HAP-1 (cell line): Measurements from ENCODE around the gene FGF23.
A peak's percentile ranks its signal among the peaks of the same experiment; 100 is the strongest.

Experiments used
- DNase-seq, 2 experiments: peaks; one replicate each; pipeline ENCODE4 v3.0.0-alpha.2; 2016 to 2020; ENCODE audit warnings: low spot score in 2 of 2
- H3K27me3 ChIP-seq: fragments of 250-450 bp; sonication (Bioruptor Pico); 2 replicates; pipeline ENCODE4 v1.5.1; 2020; ENCODE audit warnings: low read depth, mild to moderate bottlenecking, moderate library complexity
- H3K36me3 ChIP-seq: fragments of 250-450 bp; sonication (Bioruptor Pico); replicated peaks from 2 replicates; pipeline ENCODE4 v1.5.1; 2020; ENCODE audit warnings: mild to moderate bottlenecking
- H3K4me1 ChIP-seq: fragments of 250-450 bp; sonication (Bioruptor Pico); 2 replicates; pipeline ENCODE4 v1.5.1; 2020; ENCODE audit warnings: mild to moderate bottlenecking
- H3K4me3 ChIP-seq: fragments of 250-450 bp; sonication (Bioruptor Pico); 2 replicates; pipeline ENCODE4 v1.5.1; 2020; ENCODE audit warnings: mild to moderate bottlenecking, moderate library complexity
- H3K9me3 ChIP-seq: fragments of 250-450 bp; sonication (Bioruptor Pico); 2 replicates; pipeline ENCODE4 v1.5.1; 2020; ENCODE audit warnings: mild to moderate bottlenecking, moderate library complexity
- in situ Hi-C: fragments of 300-500 bp; cut with MboI; formaldehyde crosslinking; loops from 3 replicates; pipeline ENCODE4 v1.14.3; 2020; ENCODE audit warnings: low sequenced_read_pairs, inconsistent platforms, mixed read lengths

The FGF23 gene

DNA sequence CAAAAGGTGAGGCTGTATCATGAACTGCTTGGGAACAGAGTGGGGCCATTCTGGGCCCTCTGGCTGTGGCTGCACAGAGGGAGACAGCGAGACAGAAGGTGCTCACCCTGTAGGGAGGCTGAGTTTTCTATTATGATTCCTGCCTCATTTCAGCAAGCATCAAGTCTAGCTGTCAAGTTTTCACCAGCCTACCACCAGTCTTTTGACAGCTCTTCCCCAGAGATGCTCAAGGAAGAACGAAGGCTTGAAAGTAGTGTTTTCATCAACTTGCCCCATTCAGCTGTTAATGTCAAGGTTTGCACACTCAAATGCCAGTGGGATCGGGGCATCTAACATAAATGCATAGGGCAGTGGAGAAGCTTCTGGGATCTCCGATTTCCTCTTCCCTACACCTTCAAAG, 10.0 kb downstream of the FGF23 start:
- no peak for DNase-seq
- Histone ChIP-seq H3K27me3 (peaks cover 4% of the 10 kb centered on the region; the same call in 1 of the 2 replicates), H3K4me3 (no peak overlapping the region), H3K4me1 (no peaks in the 10 kb centered on the region), H3K36me3 (no peaks in the 10 kb centered on the region), H3K9me3 (no peaks in the 10 kb centered on the region)
- in situ Hi-C loops, result no loop called here

DNA sequence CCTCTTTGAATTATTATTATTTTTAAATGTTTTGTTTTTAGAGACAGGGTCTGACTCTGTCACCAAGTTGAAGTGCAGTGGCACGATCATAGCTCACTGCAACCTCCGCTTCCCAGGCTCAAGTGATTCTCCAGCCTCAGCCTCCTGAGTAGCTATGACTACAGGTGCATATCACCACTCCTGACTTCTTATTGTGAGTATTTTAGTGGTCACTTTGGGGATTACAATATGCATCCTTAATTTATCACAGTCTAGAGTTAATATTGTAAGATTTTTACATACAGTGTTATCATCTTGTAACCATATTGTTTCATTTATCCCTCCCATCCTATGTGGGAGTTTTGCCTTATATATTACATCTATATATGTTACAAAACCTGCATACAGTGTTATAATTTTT, 13.4 kb downstream of the FGF23 start:
- H3K36me3 ChIP-seq, result no peaks in the 10 kb centered on the region
- in situ Hi-C loops, result no loop called here
- DNase-seq, result no peak
- no peaks in the 10 kb centered on the region for H3K4me1 ChIP-seq
- H3K4me3 ChIP-seq, result no peak overlapping the region
- H3K27me3 ChIP-seq, result peaks cover 4% of the 10 kb centered on the region; the same call in 1 of the 2 replicates
- no peaks in the 10 kb centered on the region for H3K9me3 ChIP-seq

DNA sequence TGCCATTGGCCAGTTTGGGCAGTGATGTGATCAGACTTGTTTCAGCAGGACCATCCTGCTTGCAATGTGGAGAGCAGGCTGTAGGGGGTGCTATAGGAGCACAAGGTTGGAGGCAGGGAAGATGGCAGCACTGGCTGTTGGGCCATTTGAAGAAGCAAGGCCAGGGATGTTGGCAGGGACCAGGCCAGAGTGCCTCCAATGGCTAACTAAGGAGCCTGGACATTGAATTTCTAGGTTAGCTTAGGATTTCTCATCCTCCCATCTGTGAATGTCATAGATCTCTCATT, 23.5 kb downstream of the FGF23 start:
- peaks cover 24% of the 10 kb centered on the region for H3K36me3 ChIP-seq
- no peak overlapping the region for H3K4me3 ChIP-seq
- no peaks in the 10 kb centered on the region for H3K4me1 ChIP-seq
- H3K27me3 ChIP-seq, result no peaks in the 10 kb centered on the region
- in situ Hi-C loops, result no loop called here
- peak in 1 of 2 experiments; percentile 79 for DNase-seq
- H3K9me3 ChIP-seq, result no peaks in the 10 kb centered on the region

DNA sequence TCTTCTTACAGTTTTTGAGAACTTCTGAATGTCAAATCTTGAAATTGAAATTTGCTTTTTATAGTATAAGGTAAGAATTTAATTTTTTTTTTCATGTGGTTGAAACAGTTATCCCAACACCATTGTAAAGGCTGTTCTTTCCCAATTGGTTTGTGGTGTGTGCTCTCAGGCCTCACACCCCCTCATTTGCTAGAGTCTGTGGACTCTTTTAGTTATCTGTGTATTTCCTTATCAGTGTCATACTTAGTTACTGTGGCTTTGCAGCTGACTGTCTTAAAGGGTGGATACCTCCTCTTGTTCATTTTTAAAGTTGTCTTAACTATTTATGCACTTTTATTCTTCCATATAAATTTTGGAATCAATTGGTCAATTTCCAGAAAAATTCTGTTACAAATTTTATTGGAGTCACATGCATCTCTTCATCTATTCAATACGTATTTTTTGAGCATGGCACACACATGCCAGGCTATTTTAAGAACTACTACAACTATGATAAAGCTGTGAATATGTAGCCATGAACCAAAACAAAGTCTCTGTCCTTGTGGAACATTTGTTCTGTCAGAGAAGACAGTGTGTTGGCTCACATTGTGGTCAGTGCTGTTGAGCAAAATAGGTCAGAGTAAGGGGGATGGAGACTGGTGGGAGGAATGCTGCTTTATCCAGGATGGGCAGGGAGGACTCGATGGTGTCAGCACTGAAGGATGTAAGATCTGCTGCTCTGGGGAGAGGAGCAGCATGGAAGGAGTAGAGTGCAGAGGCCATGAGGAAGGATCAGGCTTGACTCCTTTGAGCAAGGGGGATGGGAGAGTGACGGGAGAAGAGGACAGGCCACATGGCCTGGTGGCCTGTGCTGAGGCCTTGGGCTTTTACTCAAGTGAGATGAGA, 24.1 kb downstream of the FGF23 start:
- Histone ChIP-seq H3K4me1 (no peaks in the 10 kb centered on the region), H3K9me3 (no peaks in the 10 kb centered on the region), H3K36me3 (peaks cover 27% of the 10 kb centered on the region), H3K4me3 (no peak overlapping the region), H3K27me3 (no peaks in the 10 kb centered on the region)
- DNase-seq, result no peak
- in situ Hi-C loops, result no loop called here

DNA sequence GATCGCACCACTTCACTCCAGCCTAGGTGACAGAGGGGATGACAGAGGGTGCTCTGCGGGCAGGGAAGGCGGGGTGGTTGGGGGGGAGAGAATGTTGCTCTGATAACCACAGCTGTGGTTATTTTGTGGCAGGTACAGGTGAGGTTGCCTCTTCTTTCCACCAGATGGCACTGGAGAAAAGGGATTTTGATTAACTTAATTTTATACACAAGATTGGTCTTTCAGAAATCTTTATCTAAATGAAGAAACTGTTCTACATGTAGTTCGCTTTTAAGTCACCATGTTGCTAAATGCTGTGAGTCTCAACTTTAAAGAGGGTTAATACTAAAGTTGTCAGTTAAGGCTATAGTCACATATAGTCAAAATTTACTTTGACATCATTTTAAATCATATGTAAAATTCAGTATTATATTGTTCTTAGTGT, 25.7 kb downstream of the FGF23 start:
- no peaks in the 10 kb centered on the region for H3K4me1 ChIP-seq
- H3K27me3 ChIP-seq, result no peaks in the 10 kb centered on the region
- H3K4me3 ChIP-seq, result no peak overlapping the region
- no peak for DNase-seq
- in situ Hi-C loops, result no loop called here
- H3K36me3 ChIP-seq, result peaks cover 27% of the 10 kb centered on the region
- no peaks in the 10 kb centered on the region for H3K9me3 ChIP-seq

DNA sequence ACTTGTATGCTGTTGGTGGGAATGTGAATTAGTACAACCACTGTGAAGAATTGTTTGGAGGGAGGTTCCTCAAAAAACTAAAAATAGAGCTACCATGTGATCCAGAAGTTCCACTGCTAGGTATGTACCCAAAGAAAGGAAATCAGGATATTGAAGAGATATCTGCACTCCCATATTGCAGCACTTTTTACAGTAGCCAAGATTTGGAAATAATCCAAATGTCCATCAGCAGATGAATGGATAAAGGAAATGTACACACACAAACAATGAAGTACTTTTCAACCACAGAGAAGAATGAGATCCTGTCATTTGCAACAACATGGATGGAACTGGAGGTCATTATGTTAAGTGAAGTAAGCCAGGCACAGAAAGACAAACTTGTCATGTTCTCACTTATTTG, 32.6 kb downstream of the FGF23 start:
- H3K36me3 ChIP-seq, result peaks cover 9% of the 10 kb centered on the region
- in situ Hi-C loops, result no loop called here
- no peak for DNase-seq

DNA sequence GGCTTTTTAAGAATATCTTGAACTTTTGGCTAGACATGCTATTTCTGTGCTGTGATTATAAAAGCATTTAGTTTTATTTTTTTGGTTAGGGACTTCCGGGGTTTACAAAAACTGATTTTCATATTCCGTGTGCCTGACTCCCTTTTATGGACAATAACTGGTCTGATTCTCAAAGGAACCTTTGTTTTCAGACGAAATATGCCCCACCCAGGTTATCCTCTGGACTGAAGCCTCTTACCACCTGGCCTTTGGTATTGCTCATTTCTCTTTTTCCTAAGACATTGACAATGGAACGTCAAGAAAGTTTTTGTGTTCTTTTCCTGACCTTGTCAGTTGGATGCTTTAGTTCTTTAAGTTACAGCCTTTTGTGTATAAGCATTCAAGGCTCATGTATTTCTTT, 47.7 kb downstream of the FGF23 start:
- H3K27me3 ChIP-seq, result no peaks in the 10 kb centered on the region
- peaks cover 19% of the 10 kb centered on the region for H3K4me1 ChIP-seq
- H3K9me3 ChIP-seq, result no peaks in the 10 kb centered on the region
- DNase-seq, result no peak
- in situ Hi-C loops, result no loop called here
- no peak overlapping the region for H3K4me3 ChIP-seq
- peaks cover 16% of the 10 kb centered on the region for H3K36me3 ChIP-seq

More for the DNA sequence above, 32.6 kb downstream of the FGF23 start:
- no peaks in the 10 kb centered on the region; the same call in 1 of the 2 replicates for H3K9me3 ChIP-seq
- H3K4me1 ChIP-seq, result peaks cover 4% of the 10 kb centered on the region; the same call in 1 of the 2 replicates
- no peaks in the 10 kb centered on the region for H3K27me3 ChIP-seq
- no peak overlapping the region for H3K4me3 ChIP-seq

DNA sequence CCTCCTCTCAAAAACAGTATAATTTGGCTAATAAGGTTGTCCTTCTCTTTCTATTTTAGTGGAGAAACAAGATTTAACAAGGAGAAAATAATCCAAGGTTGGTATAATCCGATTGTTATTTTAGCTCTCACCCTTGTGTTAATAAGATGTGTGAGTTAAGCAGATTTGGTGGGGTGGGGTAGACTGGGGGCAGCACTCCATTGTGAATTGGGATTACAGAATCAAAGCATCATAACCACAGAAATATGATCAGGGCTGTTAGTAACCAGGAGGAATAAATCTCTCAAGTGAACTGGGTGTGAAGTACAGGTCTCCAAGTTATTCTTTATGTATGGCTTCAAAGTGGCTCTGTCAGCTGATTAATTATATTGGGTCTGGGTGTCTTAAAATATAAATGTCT, 48.3 kb downstream of the FGF23 start:
- peaks cover 21% of the 10 kb centered on the region for H3K4me1 ChIP-seq
- peak in 1 of 2 experiments; percentile 19 for DNase-seq
- no peak overlapping the region for H3K4me3 ChIP-seq
- H3K9me3 ChIP-seq, result no peaks in the 10 kb centered on the region
- H3K27me3 ChIP-seq, result no peaks in the 10 kb centered on the region
- in situ Hi-C loops, result no loop called here
- peaks cover 11% of the 10 kb centered on the region for H3K36me3 ChIP-seq

DNA sequence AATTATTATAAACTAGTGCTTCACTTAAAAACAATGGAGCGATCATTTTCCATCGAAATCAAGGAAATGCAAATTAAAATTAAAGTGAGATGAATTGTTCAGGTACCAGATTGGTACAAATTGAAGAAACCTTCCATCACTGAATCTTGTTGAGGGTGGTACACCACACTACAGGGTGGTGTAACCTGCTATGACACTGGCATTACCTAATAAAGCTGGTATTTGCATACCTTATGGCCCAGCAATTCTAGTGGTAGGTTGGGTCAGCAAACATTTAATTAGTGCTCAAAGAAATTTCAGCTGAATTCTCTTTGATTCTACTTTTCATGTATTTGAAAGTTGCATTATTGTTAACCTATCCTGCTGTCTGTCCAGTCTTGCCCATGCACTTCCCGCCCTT, 49.3 kb downstream of the FGF23 start:
- in situ Hi-C loops, result no loop called here

DNA sequence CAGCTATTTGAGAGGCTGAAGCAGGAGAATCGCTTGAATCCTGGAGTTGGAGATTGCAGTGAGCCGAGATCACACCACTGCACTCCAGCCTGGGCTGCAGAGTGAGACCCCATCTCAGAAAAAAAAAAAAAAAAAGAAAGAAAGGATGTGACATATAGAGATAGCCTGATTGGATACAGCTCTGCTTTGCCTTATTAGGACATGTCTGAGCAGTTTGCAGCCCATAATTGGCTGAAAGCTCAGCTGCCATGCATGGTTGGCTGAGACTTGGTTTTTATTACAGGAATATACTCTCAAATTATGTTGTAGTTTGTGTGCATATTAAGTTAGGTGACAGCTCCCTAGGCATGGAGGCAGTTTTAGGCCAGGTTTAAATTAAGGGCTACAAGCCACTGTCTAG, 52.2 kb downstream of the FGF23 start:
- DNase-seq, result no peak
- Histone ChIP-seq H3K9me3 (no peaks in the 10 kb centered on the region), H3K36me3 (0 out of 2 replicates have a peak, but pooled peaks cover 2% of the 10 kb centered on the region), H3K27me3 (no peaks in the 10 kb centered on the region), H3K4me1 (peaks cover 37% of the 10 kb centered on the region), H3K4me3 (no peak overlapping the region)
- in situ Hi-C loops, result no loop called here

More for the DNA sequence above, 49.3 kb downstream of the FGF23 start:
- Histone ChIP-seq H3K4me3 (no peak overlapping the region), H3K4me1 (peaks cover 30% of the 10 kb centered on the region), H3K9me3 (no peaks in the 10 kb centered on the region), H3K27me3 (no peaks in the 10 kb centered on the region), H3K36me3 (0 out of 2 replicates have a peak, but pooled peaks cover under 1% of the 10 kb centered on the region)
- DNase-seq, result no peak

DNA sequence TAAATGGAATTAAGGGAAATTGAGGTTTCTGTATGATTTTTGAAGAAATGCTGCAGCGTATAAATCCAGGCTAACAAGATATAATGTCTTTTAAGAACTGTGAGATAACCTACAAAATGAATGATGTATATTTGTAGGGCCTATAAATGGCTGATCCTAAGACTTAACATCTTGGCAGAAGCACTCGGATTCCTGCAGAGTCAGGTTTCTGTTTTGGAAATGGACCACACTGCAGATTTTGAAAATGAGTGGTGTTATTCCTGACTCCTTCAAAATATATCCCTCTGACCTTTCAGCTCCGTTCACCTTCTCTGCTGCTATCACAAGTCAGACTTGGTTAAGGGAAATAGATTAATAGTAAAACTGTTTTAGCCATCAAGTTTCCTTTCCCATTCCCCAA, 53.5 kb downstream of the FGF23 start:
- Histone ChIP-seq H3K4me3 (no peak overlapping the region), H3K36me3 (0 out of 2 replicates have a peak, but pooled peaks cover 5% of the 10 kb centered on the region), H3K4me1 (peaks cover 27% of the 10 kb centered on the region), H3K27me3 (no peaks in the 10 kb centered on the region), H3K9me3 (no peaks in the 10 kb centered on the region)
- DNase-seq, result no peak
- in situ Hi-C loops, result no loop called here

DNA sequence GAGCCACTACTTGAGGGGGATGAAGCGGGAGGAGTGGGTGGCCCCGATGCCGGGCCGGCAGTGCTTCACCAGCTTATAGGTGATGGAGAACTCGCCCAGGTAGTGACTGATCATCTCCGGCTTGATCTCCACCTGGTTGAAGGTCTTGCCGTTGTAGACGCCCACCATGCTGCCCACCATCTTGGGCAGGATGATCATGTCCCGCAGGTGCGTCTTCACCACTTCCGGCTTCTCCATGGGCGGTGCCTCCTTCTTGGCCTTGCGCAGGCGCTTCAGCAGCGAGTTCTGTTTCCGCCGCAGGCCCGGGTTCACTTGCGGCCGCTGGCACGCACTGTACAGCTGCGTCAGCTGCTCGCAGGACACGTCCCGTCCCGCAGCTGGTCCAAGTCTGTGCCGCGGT, 55.1 kb downstream of the FGF23 start:
- peaks cover 22% of the 10 kb centered on the region for H3K4me1 ChIP-seq
- DNase-seq, result no peak
- no peaks in the 10 kb centered on the region for H3K9me3 ChIP-seq
- in situ Hi-C loops, result no loop called here
- no peaks in the 10 kb centered on the region for H3K27me3 ChIP-seq
- no peak overlapping the region for H3K4me3 ChIP-seq
- H3K36me3 ChIP-seq, result 0 out of 2 replicates have a peak, but pooled peaks cover 5% of the 10 kb centered on the region

DNA sequence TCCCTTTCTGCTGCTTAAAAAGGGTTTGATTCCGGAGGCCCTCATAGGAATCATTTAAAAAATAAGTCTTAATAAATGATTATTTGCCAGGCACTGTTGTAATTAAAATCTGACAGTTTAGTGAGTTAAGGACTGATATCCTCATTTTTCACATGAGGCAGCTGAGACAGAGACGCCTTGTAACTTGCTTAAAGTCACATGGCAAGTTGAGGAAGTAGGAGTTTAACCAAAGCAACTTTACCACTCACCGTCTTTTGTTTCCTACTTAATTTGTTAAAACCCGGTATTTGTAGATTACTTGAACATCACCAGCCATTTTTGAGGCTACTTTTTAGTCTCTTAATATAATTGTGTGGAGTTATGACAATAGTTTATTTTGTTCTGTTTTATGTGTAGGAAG, 56.1 kb downstream of the FGF23 start:
- 0 out of 2 replicates have a peak, but pooled peaks cover 5% of the 10 kb centered on the region for H3K36me3 ChIP-seq
- H3K27me3 ChIP-seq, result no peaks in the 10 kb centered on the region
- in situ Hi-C loops, result no loop called here
- DNase-seq, result no peak
- H3K9me3 ChIP-seq, result no peaks in the 10 kb centered on the region
- no peak overlapping the region for H3K4me3 ChIP-seq
- H3K4me1 ChIP-seq, result peaks cover 22% of the 10 kb centered on the region

DNA sequence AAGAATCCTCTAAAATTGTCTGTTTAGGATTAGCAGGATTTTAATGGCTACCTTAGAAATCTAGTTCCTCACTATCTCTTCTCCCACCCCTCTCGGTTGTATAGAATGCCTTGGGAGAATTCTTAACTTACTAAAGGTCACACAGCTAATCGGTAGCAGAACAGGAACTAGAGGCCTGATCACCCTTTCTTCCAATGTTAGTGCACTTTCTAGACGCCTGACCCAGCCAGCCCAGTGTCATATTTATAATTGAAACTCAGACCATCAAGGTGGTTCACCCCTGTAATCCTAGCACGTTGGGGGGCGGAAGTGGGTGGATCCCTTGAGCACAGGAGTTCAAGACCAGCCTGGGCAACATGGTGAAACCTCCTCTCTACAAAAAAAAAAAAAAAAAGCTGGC, 56.8 kb downstream of the FGF23 start:
- in situ Hi-C loops, result no loop called here

More for the DNA sequence above, 56.8 kb downstream of the FGF23 start:
- peaks cover 22% of the 10 kb centered on the region for H3K4me1 ChIP-seq
- no peaks in the 10 kb centered on the region for H3K9me3 ChIP-seq
- H3K27me3 ChIP-seq, result no peaks in the 10 kb centered on the region
- no peak for DNase-seq
- 0 out of 2 replicates have a peak, but pooled peaks cover 5% of the 10 kb centered on the region for H3K36me3 ChIP-seq
- H3K4me3 ChIP-seq, result peak overlapping the region; percentile 84
